H1 (cell line): ENCODE measurements around the gene SERTAD2. TPM values are rescaled to one million over a fixed set of nuclear protein-coding genes. Genes with fewer than 3 reads are reported as not detected.
A peak's percentile ranks its signal among the peaks of the same experiment; 100 is the strongest.

ENCODE experiments used
- CTCF ChIA-PET: fragments of 300-600 bp; sonication (Branson Sonifier 250); formaldehyde crosslinking; loops from one replicate; lab custom pipeline; 2021; ENCODE audit not compliant: partially characterized antibody; lab: Charles Lee
- POLR2A ChIA-PET: fragments of 300-600 bp; sonication (Branson Sonifier 250); formaldehyde crosslinking; loops from one replicate; lab custom pipeline; 2021; ENCODE audit warnings: inconsistent platforms; ENCODE audit not compliant: partially characterized antibody; lab: Charles Lee
- DNase-seq, 2 experiments: peaks; one replicate each; pipeline versions ENCODE4 v3.0.0 to v3.0.0-alpha.2; 2010 to 2022; ENCODE audit warnings: low spot score in 2 of 2, low read depth in 1 of 2, mixed read lengths in 1 of 2
- FAIRE-seq: peaks from 2 replicates; lab custom pipeline; 2011; peaks lifted over from hg19 to GRCh38; lab: Jason Lieb, UNC
- H2AFZ ChIP-seq: 2 replicates; pipeline ENCODE4 v1.8.1; 2012; ENCODE audit warnings: low read length, inconsistent platforms
- H2AK5ac ChIP-seq: 2 replicates; pipeline ENCODE4 v1.6.1; 2013; ENCODE audit warnings: low read depth, low read length
- H2BK120ac ChIP-seq: replicated peaks from 2 replicates; pipeline ENCODE3; 2013; ENCODE audit warnings: low read depth, low read length, inconsistent platforms
- H2BK12ac ChIP-seq: 2 replicates; pipeline ENCODE4 v1.6.1; 2013; ENCODE audit warnings: low read depth, low read length
- H2BK15ac ChIP-seq: 2 replicates; pipeline ENCODE4 v1.6.1; 2013; ENCODE audit warnings: low read length
- H2BK20ac ChIP-seq: 2 replicates; pipeline ENCODE4 v1.6.1; 2013; ENCODE audit warnings: low read length
- H2BK5ac ChIP-seq: 2 replicates; pipeline ENCODE4 v1.6.1; 2013; ENCODE audit warnings: low read depth, low read length
- H3K14ac ChIP-seq: 2 replicates; pipeline ENCODE4 v1.6.1; 2013; ENCODE audit warnings: inconsistent platforms; ENCODE audit not compliant: insufficient read length
- H3K18ac ChIP-seq: 2 replicates; pipeline ENCODE4 v1.6.1; 2013; ENCODE audit warnings: low read length; ENCODE audit errors: extremely low read depth
- H3K23ac ChIP-seq: 2 replicates; pipeline ENCODE4 v1.6.1; 2013; ENCODE audit warnings: inconsistent platforms; ENCODE audit not compliant: insufficient read length
- H3K23me2 ChIP-seq: 2 replicates; pipeline ENCODE4 v1.6.1; 2013; ENCODE audit warnings: low read depth, low read length
- H3K27ac ChIP-seq: 2 replicates; pipeline ENCODE4 v1.6.1; 2011; ENCODE audit warnings: low read depth, low read length, inconsistent platforms
- H3K27me3 ChIP-seq, 4 experiments: replicated peaks in 1 of 4; 1 replicate in 1 of 4; 2 replicates in 3 of 4; pipeline versions ENCODE4 v1.6.1 to v1.8.1; 2011 to 2013; ENCODE audit warnings: low read length in 3 of 4, mild to moderate bottlenecking in 3 of 4, inconsistent platforms in 2 of 4, mixed read lengths in 2 of 4, moderate library complexity in 1 of 4; ENCODE audit not compliant: control insufficient read depth in 3 of 4, insufficient read depth in 3 of 4; ENCODE audit errors: extremely low read depth in 1 of 4
- H3K36me3 ChIP-seq, 4 experiments: 2 replicates each; pipeline versions ENCODE4 v1.6.1 to v1.8.1; 2011 to 2013; ENCODE audit warnings: mild to moderate bottlenecking in 4 of 4, low read length in 3 of 4, moderate library complexity in 2 of 4, control low read depth in 1 of 4, inconsistent platforms in 1 of 4; ENCODE audit not compliant: insufficient read depth in 4 of 4, control insufficient read depth in 2 of 4
- H3K4ac ChIP-seq: replicated peaks from 2 replicates; pipeline ENCODE3; 2013; ENCODE audit warnings: low read length, low read depth, mixed read lengths, inconsistent platforms; ENCODE audit not compliant: insufficient read length
- H3K4me1 ChIP-seq, 4 experiments: replicated peaks in 1 of 4; 1 replicate in 1 of 4; 2 replicates in 3 of 4; pipeline versions ENCODE4 v1.6.1 to v1.8.1; 2011 to 2013; ENCODE audit warnings: low read length in 3 of 4, inconsistent platforms in 2 of 4, mixed read lengths in 1 of 4; ENCODE audit not compliant: insufficient read depth in 4 of 4, control insufficient read depth in 3 of 4
- H3K4me2 ChIP-seq, 2 experiments: 2 replicates each; pipeline versions ENCODE4 v1.6.1 to v1.8.1; 2011 to 2013; ENCODE audit warnings: low read depth in 2 of 2, low read length in 2 of 2, control low read depth in 1 of 2, inconsistent platforms in 1 of 2, mild to moderate bottlenecking in 1 of 2; ENCODE audit not compliant: insufficient read depth in 1 of 2
- H3K4me3 ChIP-seq, 4 experiments: fragments of 200-600, 300-600 bp in 1 of 4; sonication (generic), shearing (Covaris generic), sonication (Bioruptor Twin) in 1 of 4; 2 replicates each; pipeline versions ENCODE4 v1.5.1 to v1.8.1; 2011 to 2016; ENCODE audit warnings: low read length in 4 of 4, low read depth in 3 of 4, control low read depth in 2 of 4, inconsistent platforms in 2 of 4, mild to moderate bottlenecking in 2 of 4, mixed read lengths in 1 of 4, moderate library complexity in 1 of 4; ENCODE audit not compliant: insufficient read depth in 2 of 4; ENCODE audit errors: extremely low read depth in 1 of 4
- H3K56ac ChIP-seq: replicated peaks from 2 replicates; pipeline ENCODE3; 2013; ENCODE audit warnings: low read depth, mild to moderate bottlenecking, mixed read lengths, low read length, inconsistent platforms; ENCODE audit not compliant: insufficient read length
- H3K79me1 ChIP-seq: 2 replicates; pipeline ENCODE4 v1.6.1; 2013; ENCODE audit warnings: low read depth, low read length, control low read depth
- H3K79me2 ChIP-seq, 2 experiments: 2 replicates each; pipeline versions ENCODE4 v1.6.1 to v1.8.1; 2012 to 2013; ENCODE audit warnings: low read length in 2 of 2, mild to moderate bottlenecking in 2 of 2, inconsistent platforms in 1 of 2; ENCODE audit not compliant: insufficient read depth in 2 of 2, control insufficient read depth in 1 of 2
- H3K9ac ChIP-seq, 4 experiments: replicated peaks in 1 of 4; 1 replicate in 1 of 4; 2 replicates in 3 of 4; pipeline versions ENCODE4 v1.6.1 to v1.8.1; 2011 to 2013; ENCODE audit warnings: low read depth in 3 of 4, low read length in 3 of 4, control low read depth in 2 of 4, mild to moderate bottlenecking in 2 of 4, moderate library complexity in 2 of 4, inconsistent platforms in 1 of 4; ENCODE audit errors: extremely low read depth in 1 of 4
- H3K9me3 ChIP-seq, 2 experiments: 2 replicates each; pipeline versions ENCODE4 v1.6.1 to v1.8.1; 2012 to 2013; ENCODE audit warnings: mild to moderate bottlenecking in 2 of 2, moderate library complexity in 2 of 2, control low read depth in 1 of 2, inconsistent platforms in 1 of 2, low read depth in 1 of 2, low read length in 1 of 2, mixed read lengths in 1 of 2; ENCODE audit not compliant: insufficient read depth in 2 of 2
- H4K20me1 ChIP-seq, 2 experiments: replicated peaks in 1 of 2; 2 replicates each; pipeline versions ENCODE3 to v1.8.1; 2011 to 2013; ENCODE audit warnings: inconsistent platforms in 2 of 2, low read length in 2 of 2, mild to moderate bottlenecking in 1 of 2; ENCODE audit not compliant: insufficient read depth in 2 of 2, control insufficient read depth in 1 of 2
- H4K5ac ChIP-seq: 2 replicates; pipeline ENCODE4 v1.6.1; 2013; ENCODE audit warnings: low read length, low read depth, mixed read lengths, inconsistent platforms; ENCODE audit not compliant: insufficient read length
- H4K8ac ChIP-seq: 2 replicates; pipeline ENCODE4 v1.8.0; 2013; ENCODE audit warnings: mild to moderate bottlenecking, moderate library complexity, low read length, inconsistent platforms; ENCODE audit not compliant: insufficient read depth; ENCODE audit errors: extremely low read depth
- H4K91ac ChIP-seq: replicated peaks from 2 replicates; pipeline ENCODE3; 2013; ENCODE audit warnings: low read length, mixed read lengths, inconsistent platforms; ENCODE audit not compliant: insufficient read length
- EZH2 ChIP-seq: fragments of 200-600 bp; sonication (generic); IDR thresholded peaks from 2 replicates; pipeline ENCODE4 v1.7.1; 2012; ENCODE audit warnings: low read depth, mild to moderate bottlenecking, moderate library complexity, low read length, inconsistent platforms; ENCODE audit not compliant: severe bottlenecking
- MAFK ChIP-seq: IDR thresholded peaks from 2 replicates; pipeline ENCODE4 v1.6.1; 2012; ENCODE audit warnings: low read depth, mild to moderate bottlenecking, improper control_type of control experiment, low read length
- WGBS, 2 experiments: shearing (Covaris generic) in 1 of 2; methylation state at CpG; one replicate each; pipeline versions ENCODE4 v1.1.6 to v1.1.7; 2013 to 2015; ENCODE audit warnings: low lambda C conversion rate in 2 of 2, mixed read lengths in 2 of 2, inconsistent platforms in 1 of 2, low coverage in 1 of 2, missing lambda C conversion rate in 1 of 2; ENCODE audit not compliant: insufficient replicate concordance in 2 of 2, insufficient coverage in 1 of 2, insufficient read length in 1 of 2; ENCODE audit errors: extremely low coverage in 1 of 2, missing lambda C conversion rate in 1 of 2; 5-methylcytosine and 5-hydroxymethylcytosine counted together
- polyA plus RNA-seq, 7 experiments: library from polyadenylated mRNA; depleted of rRNA in 3 of 7; stranded (reverse) in 5 of 7; unstranded in 2 of 7; fragments of >200 nt in 5 of 7; fragments of 200-250 nt in 2 of 7; gene quantifications; 1 replicate in 5 of 7; 2 replicates in 1 of 7; 4 replicates in 1 of 7; pipeline versions ENCODE4 v1.2.1 to v1.2.3, GENCODE V29; 2011 to 2013; ENCODE audit warnings: missing spikeins in 2 of 7, mixed read lengths in 2 of 7
- total RNA-seq: library from RNA; stranded (reverse); fragmentation: NEBNext Ultra II Directional; extraction: Animal tissue kit (Norgen Biotek cat#: 25700); gene quantifications from 2 replicates; pipeline ENCODE4 v1.2.1, GENCODE V29; 2021

Gene SERTAD2
- total and polyA plus RNA-seq, 2 of the 8 experiments (the other 6 are each of a cell fraction or from before 2014, with no cell fraction given) = 2.9 to 4.5 TPM

- H2AFZ ChIP-seq = no peak overlapping the region
- no peaks in the 10 kb centered on the region for H3K79me1 ChIP-seq
- no peak overlapping the region for H3K4me3 ChIP-seq
- H3K9ac ChIP-seq = no peak overlapping the region
- H3K27me3 ChIP-seq = no peaks in the 10 kb centered on the region
- peaks cover 0 to 13% (median 0%) of the 10 kb centered on the region in 4 experiments; a peak in 3 of 8 replicates for H3K36me3 ChIP-seq
- no peaks in the 10 kb centered on the region for H3K79me2 ChIP-seq
- ChIA-PET CTCF (interaction anchor here (0.6 to 27.4 kb wide), 5 partner anchors 13 to 283 kb away, joined by 3 to 389 read pairs (median 4); no protein-coding TSS in a partner anchor), POLR2A (interaction anchor here (0.6 to 2.2 kb wide), 3 partner anchors 9 to 12 kb away, joined by 3 to 4 read pairs (median 4); no protein-coding TSS in a partner anchor)
- no peak overlapping the region for H3K56ac ChIP-seq
- no peak overlapping the region for H4K91ac ChIP-seq
- no peak overlapping the region for H3K4me2 ChIP-seq
- H2BK12ac ChIP-seq = no peak overlapping the region
- H3K9me3 ChIP-seq = no peaks in the 10 kb centered on the region
- H2BK5ac ChIP-seq = no peak overlapping the region
- no peak overlapping the region for H3K14ac ChIP-seq
- TF ChIP-seq MAFK (0 out of 2 replicates have a peak, but pooled peaks have one; percentile 21), EZH2 (no peak)
- H3K4ac ChIP-seq = no peak overlapping the region
- H3K23me2 ChIP-seq = no peaks in the 10 kb centered on the region
- no peak for FAIRE-seq
- no peak overlapping the region for H2AK5ac ChIP-seq
- no peak overlapping the region for H2BK120ac ChIP-seq
- H3K4me1 ChIP-seq = peaks cover 0 to 5% (median 3%) of the 10 kb centered on the region in 4 experiments; a peak in 3 of 7 replicates
- DNase-seq = no peak
- no peak overlapping the region for H3K27ac ChIP-seq
- H3K23ac ChIP-seq = no peak overlapping the region
- peaks cover 0 to 4% of the 10 kb centered on the region in 2 experiments for H4K20me1 ChIP-seq
- no peak overlapping the region for H2BK20ac ChIP-seq
- H2BK15ac ChIP-seq = no peak overlapping the region
- no peak overlapping the region for H4K5ac ChIP-seq
- 91% methylated on average over 11 of the region's 11 CpGs; no CpG with 5 or more reads in 1 of the 2 experiments for WGBS, 2 experiments
- no peak overlapping the region for H4K8ac ChIP-seq
- H3K18ac ChIP-seq = no peak overlapping the region
These were observed 19.1 kb downstream of the SERTAD2 start for GRCh38 chr2:64634345-64635267.
